WTC11 (cell line): Measurements from ENCODE around the gene P2RX1. TPM values are rescaled to one million over a fixed set of nuclear protein-coding genes. Genes with fewer than 3 reads are reported as not detected.

Experiments used
- ATAC-seq: fragments of 200-7000 bp; cut with Tn5 transposase; 2 replicates; pipeline ENCODE4 v1.10.0; 2021; ENCODE audit warnings: mild to moderate bottlenecking, moderate library complexity
- CTCF ChIA-PET: fragments of 300-600 bp; sonication (Branson Sonifier 250); formaldehyde crosslinking; loops from one replicate; lab custom pipeline; 2021; ENCODE audit warnings: antibody characterized with exemption; lab: Charles Lee
- POLR2A ChIA-PET: fragments of 350-600 bp; sonication (Branson Sonifier 250); formaldehyde crosslinking; loops from one replicate; lab custom pipeline; 2021; ENCODE audit warnings: antibody characterized with exemption; lab: Charles Lee
- DNase-seq: peaks from one replicate; pipeline ENCODE4 v3.0.0; 2021; ENCODE audit warnings: low spot score
- H3K27ac Mint-ChIP-seq: 2 replicates; pipeline ENCODE4 v1.8.0; 2021; ENCODE audit warnings: mixed read lengths
- H3K27me3 Mint-ChIP-seq: 2 replicates; pipeline ENCODE4 v1.8.0; 2021; ENCODE audit warnings: low read depth, mild to moderate bottlenecking, moderate library complexity, mixed read lengths
- H3K36me3 Mint-ChIP-seq: 2 replicates; pipeline ENCODE4 v1.8.0; 2021; ENCODE audit warnings: mixed read lengths
- H3K4me1 Mint-ChIP-seq: 2 replicates; pipeline ENCODE4 v1.8.0; 2022; ENCODE audit warnings: mixed read lengths
- H3K4me3 Mint-ChIP-seq: 2 replicates; pipeline ENCODE4 v1.8.0; 2021; ENCODE audit warnings: mild to moderate bottlenecking, moderate library complexity, mixed read lengths
- H3K9me3 Mint-ChIP-seq: 2 replicates; pipeline ENCODE4 v1.8.0; 2021; ENCODE audit warnings: mixed read lengths
- ELF4 ChIP-seq: sonication (generic); formaldehyde crosslinking; IDR thresholded peaks from 2 replicates; pipeline ENCODE4 v1.8.1; 2022; ENCODE audit warnings: low read depth, mild to moderate bottlenecking, moderate library complexity, missing genetic modification reagents
- EMX1 ChIP-seq: fragments of 250-450 bp; sonication (Bioruptor Pico); IDR thresholded peaks from 2 replicates; pipeline ENCODE4 v1.8.0; 2021; ENCODE audit warnings: mild to moderate bottlenecking
- FOXK1 ChIP-seq: sonication (generic); formaldehyde crosslinking; IDR thresholded peaks from 2 replicates; pipeline ENCODE4 v1.8.0; 2022; ENCODE audit warnings: mild to moderate bottlenecking, moderate library complexity, missing genetic modification reagents
- FOXP1 ChIP-seq: sonication (generic); formaldehyde crosslinking; IDR thresholded peaks from 2 replicates; pipeline ENCODE4 v1.8.0; 2022; ENCODE audit warnings: missing genetic modification reagents, mild to moderate bottlenecking, moderate library complexity, borderline replicate concordance
- IRF2 ChIP-seq: sonication (generic); formaldehyde crosslinking; IDR thresholded peaks from 2 replicates; pipeline ENCODE4 v1.8.0; 2022; ENCODE audit warnings: low read depth, missing genetic modification reagents, borderline replicate concordance
- JUN ChIP-seq: sonication (generic); formaldehyde crosslinking; IDR thresholded peaks from 2 replicates; pipeline ENCODE4 v1.8.0; 2023; ENCODE audit warnings: mild to moderate bottlenecking, missing genetic modification reagents
- MLX ChIP-seq: sonication (generic); formaldehyde crosslinking; IDR thresholded peaks from 2 replicates; pipeline ENCODE4 v1.8.1; 2023; ENCODE audit warnings: mild to moderate bottlenecking, missing genetic modification reagents, moderate library complexity
- NFE2L1 ChIP-seq: sonication (generic); formaldehyde crosslinking; IDR thresholded peaks from 2 replicates; pipeline ENCODE4 v1.8.1; 2023; ENCODE audit warnings: missing genetic modification reagents
- NR3C1 ChIP-seq: sonication (generic); formaldehyde crosslinking; conservative IDR thresholded peaks from 2 replicates; pipeline ENCODE4 v1.8.1; 2023; ENCODE audit warnings: low read depth, mild to moderate bottlenecking, missing genetic modification reagents
- PRDM15 ChIP-seq: sonication (generic); formaldehyde crosslinking; IDR thresholded peaks from 2 replicates; pipeline ENCODE4 v1.8.0; 2022; ENCODE audit warnings: missing genetic modification reagents
- SMAD4 ChIP-seq: sonication (generic); formaldehyde crosslinking; IDR thresholded peaks from 2 replicates; pipeline ENCODE4 v1.8.0; 2022; ENCODE audit warnings: mild to moderate bottlenecking, missing genetic modification reagents
- SOX15 ChIP-seq: fragments of 250-450 bp; sonication (Bioruptor Pico); IDR thresholded peaks from 2 replicates; pipeline ENCODE4 v1.9.0; 2021; ENCODE audit warnings: mild to moderate bottlenecking
- ZBTB21 ChIP-seq: sonication (generic); formaldehyde crosslinking; IDR thresholded peaks from 2 replicates; pipeline ENCODE4 v1.8.1; 2023; ENCODE audit warnings: mild to moderate bottlenecking, missing genetic modification reagents, borderline replicate concordance
- ZNF281 ChIP-seq: sonication (generic); formaldehyde crosslinking; IDR thresholded peaks from 2 replicates; pipeline ENCODE4 v1.8.0; 2023; ENCODE audit warnings: mild to moderate bottlenecking, missing genetic modification reagents
- ZNF317 ChIP-seq: sonication (generic); formaldehyde crosslinking; IDR thresholded peaks from 2 replicates; pipeline ENCODE4 v1.8.1; 2023; ENCODE audit warnings: low read depth, mild to moderate bottlenecking, moderate library complexity, missing genetic modification reagents, borderline replicate concordance
- total RNA-seq: library from RNA; stranded (reverse); gene quantifications from 3 replicates; pipeline ENCODE4 v1.2.3, GENCODE V29; 2021
- TF ChIP-seq, protein P1 (sequence below): sonication (generic); formaldehyde crosslinking; IDR thresholded peaks from 2 replicates; pipeline ENCODE4 v1.8.0; 2023; ENCODE audit warnings: missing genetic modification reagents, mild to moderate bottlenecking, borderline replicate concordance
- TF ChIP-seq, protein P2 (sequence below): fragments of 250-450 bp; sonication (Bioruptor Pico); conservative IDR thresholded peaks from 2 replicates; pipeline ENCODE4 v1.9.0; 2021; ENCODE audit warnings: mild to moderate bottlenecking
- TF ChIP-seq, protein P3 (sequence below): sonication (generic); formaldehyde crosslinking; IDR thresholded peaks from 2 replicates; pipeline ENCODE4 v1.8.1; 2023; ENCODE audit warnings: mild to moderate bottlenecking, missing genetic modification reagents, moderate library complexity
- TF ChIP-seq, protein P4 (sequence below): sonication (generic); formaldehyde crosslinking; IDR thresholded peaks from 2 replicates; pipeline ENCODE4 v1.8.1; 2023; ENCODE audit warnings: mild to moderate bottlenecking, missing genetic modification reagents

Gene P2RX1
- total RNA-seq, 1 experiment from 2014 or later: 0.07 TPM

DNA sequence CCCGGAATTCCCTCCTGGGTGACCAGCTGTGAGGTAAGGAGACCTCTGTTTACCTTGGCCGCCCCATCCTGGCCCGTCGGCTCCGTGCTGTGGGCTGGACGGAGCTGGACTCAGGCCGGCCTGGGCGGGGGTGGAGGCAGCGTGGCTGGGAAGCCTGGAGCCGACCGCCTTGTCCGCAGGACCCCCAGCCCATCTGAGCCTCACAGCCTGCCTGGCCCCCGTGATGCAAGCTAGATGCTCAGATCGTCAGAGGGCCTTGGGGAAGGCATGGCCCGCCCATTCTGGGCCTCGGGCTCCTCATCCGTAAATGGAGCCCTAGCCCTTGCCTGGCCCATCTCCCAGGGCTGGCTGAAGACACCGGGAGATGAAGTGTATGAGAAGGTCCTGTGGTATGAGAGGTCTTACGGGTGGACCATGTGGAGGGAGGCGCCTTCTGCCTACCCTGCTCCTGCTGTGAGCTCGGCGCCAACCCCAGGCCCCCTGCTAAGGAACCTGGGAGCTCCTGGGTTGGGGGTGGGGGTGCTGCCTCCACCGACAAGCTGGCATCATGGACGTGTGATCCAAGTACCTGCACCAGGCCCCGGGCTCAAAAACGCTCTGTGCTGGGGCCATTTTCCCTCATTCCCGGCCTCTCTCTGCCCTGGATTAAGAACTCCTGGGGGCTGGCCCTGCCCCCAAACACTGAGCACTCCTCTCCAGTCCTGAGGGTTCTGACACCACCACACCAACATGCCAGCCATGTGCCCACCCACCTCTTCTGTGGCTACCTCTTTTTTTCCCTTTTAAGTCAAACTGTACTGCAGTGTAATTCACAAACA is 5.4 kb upstream of the P2RX1 start (continued):
- TF ChIP-seq, protein P1, sequence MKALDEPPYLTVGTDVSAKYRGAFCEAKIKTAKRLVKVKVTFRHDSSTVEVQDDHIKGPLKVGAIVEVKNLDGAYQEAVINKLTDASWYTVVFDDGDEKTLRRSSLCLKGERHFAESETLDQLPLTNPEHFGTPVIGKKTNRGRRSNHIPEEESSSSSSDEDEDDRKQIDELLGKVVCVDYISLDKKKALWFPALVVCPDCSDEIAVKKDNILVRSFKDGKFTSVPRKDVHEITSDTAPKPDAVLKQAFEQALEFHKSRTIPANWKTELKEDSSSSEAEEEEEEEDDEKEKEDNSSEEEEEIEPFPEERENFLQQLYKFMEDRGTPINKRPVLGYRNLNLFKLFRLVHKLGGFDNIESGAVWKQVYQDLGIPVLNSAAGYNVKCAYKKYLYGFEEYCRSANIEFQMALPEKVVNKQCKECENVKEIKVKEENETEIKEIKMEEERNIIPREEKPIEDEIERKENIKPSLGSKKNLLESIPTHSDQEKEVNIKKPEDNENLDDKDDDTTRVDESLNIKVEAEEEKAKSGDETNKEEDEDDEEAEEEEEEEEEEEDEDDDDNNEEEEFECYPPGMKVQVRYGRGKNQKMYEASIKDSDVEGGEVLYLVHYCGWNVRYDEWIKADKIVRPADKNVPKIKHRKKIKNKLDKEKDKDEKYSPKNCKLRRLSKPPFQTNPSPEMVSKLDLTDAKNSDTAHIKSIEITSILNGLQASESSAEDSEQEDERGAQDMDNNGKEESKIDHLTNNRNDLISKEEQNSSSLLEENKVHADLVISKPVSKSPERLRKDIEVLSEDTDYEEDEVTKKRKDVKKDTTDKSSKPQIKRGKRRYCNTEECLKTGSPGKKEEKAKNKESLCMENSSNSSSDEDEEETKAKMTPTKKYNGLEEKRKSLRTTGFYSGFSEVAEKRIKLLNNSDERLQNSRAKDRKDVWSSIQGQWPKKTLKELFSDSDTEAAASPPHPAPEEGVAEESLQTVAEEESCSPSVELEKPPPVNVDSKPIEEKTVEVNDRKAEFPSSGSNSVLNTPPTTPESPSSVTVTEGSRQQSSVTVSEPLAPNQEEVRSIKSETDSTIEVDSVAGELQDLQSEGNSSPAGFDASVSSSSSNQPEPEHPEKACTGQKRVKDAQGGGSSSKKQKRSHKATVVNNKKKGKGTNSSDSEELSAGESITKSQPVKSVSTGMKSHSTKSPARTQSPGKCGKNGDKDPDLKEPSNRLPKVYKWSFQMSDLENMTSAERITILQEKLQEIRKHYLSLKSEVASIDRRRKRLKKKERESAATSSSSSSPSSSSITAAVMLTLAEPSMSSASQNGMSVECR: no peak
- no peak for TF ChIP-seq ZBTB21 (CRISPR knock-in tag)
- TF ChIP-seq, protein P2, sequence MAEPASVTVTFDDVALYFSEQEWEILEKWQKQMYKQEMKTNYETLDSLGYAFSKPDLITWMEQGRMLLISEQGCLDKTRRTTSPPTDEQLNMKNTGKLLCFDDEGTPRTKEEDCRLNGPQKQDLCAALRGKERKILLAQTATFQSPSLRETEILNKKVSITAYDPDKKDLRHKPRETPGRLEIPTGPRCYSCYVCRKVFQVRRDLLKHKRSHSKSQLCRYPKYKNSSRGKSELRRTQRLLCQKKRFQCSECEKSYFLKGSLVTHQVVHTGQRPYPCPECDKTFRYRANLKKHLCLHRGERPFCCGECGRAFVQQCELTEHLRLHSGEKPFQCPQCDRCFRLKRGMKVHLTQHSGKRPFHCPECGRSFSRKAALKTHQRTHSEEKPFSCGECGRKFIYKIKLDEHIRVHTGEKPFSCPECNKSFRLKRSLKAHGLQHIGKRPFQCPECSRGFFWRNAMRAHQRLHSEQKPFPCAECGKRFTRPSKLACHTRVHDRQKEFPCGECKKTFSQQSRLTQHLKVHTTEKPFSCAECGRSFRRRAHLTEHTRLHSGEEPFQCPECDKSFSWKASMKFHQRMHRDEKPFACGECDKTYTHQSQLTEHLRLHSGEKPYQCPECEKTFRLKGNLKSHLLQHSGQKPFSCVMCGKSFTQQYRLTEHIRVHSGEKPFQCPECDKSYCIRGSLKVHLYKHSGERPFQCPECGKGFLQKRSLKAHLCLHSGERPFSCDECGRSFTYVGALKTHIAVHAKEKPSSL: no peak
- TF ChIP-seq JUN: no peak
- no peak for TF ChIP-seq PRDM15

DNA sequence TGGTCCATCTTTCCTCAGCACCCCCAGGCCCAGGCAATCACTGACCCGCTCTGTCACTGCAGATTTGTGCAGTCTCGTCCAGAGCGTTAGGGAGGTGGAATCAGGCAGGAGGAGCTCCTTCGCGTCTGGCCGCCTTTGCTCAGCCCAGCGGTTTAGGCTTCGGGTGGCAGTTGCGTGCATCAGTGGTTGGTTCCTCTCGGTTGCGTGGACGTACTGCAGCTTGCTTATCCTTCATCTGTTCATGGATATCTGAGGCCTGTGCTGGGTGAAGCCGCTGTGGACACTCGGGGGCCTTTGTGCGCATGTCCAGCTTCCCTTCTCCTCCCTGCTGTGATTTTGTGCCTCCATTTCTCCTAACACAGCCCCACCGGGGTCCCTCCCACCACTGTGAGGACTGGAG is 4.7 kb upstream of the P2RX1 start:
- H3K36me3 Mint-ChIP-seq: no peaks in the 10 kb centered on the region
- no peak overlapping the region for H3K4me3 Mint-ChIP-seq
- ChIA-PET POLR2A (no interaction called here), CTCF (interaction anchor here (0.8 to 1.6 kb wide), 5 partner anchors 14 to 221 kb away, joined by 3 to 9 read pairs (median 4); partner anchors contain the start of gene ZZEF1)
- ATAC-seq: no peak
- no peak overlapping the region for H3K27ac Mint-ChIP-seq
- DNase-seq: no peak
- H3K4me1 Mint-ChIP-seq: 0 out of 2 replicates have a peak, but pooled peaks cover 1% of the 10 kb centered on the region
- H3K9me3 Mint-ChIP-seq: no peaks in the 10 kb centered on the region
- H3K27me3 Mint-ChIP-seq: no peaks in the 10 kb centered on the region
- TF ChIP-seq FOXP1 (CRISPR knock-in tag) (no peak), ELF4 (CRISPR knock-in tag) (no peak), SOX15 (no peak), ZNF317 (CRISPR knock-in tag) (no peak), FOXK1 (CRISPR knock-in tag) (no peak), SMAD4 (CRISPR knock-in tag) (no peak), NFE2L1 (CRISPR knock-in tag) (no peak), IRF2 (CRISPR knock-in tag) (no peak), ZNF281 (CRISPR knock-in tag) (no peak), EMX1 (no peak), NR3C1 (CRISPR knock-in tag) (no peak), MLX (CRISPR knock-in tag) (no peak)
- TF ChIP-seq, protein P3, sequence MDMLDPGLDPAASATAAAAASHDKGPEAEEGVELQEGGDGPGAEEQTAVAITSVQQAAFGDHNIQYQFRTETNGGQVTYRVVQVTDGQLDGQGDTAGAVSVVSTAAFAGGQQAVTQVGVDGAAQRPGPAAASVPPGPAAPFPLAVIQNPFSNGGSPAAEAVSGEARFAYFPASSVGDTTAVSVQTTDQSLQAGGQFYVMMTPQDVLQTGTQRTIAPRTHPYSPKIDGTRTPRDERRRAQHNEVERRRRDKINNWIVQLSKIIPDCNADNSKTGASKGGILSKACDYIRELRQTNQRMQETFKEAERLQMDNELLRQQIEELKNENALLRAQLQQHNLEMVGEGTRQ: no peak
- TF ChIP-seq, protein P4, sequence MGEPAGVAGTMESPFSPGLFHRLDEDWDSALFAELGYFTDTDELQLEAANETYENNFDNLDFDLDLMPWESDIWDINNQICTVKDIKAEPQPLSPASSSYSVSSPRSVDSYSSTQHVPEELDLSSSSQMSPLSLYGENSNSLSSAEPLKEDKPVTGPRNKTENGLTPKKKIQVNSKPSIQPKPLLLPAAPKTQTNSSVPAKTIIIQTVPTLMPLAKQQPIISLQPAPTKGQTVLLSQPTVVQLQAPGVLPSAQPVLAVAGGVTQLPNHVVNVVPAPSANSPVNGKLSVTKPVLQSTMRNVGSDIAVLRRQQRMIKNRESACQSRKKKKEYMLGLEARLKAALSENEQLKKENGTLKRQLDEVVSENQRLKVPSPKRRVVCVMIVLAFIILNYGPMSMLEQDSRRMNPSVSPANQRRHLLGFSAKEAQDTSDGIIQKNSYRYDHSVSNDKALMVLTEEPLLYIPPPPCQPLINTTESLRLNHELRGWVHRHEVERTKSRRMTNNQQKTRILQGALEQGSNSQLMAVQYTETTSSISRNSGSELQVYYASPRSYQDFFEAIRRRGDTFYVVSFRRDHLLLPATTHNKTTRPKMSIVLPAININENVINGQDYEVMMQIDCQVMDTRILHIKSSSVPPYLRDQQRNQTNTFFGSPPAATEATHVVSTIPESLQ: no peak
